ENCODE results near the gene CENPC. TPM values are rescaled to one million over a fixed set of nuclear protein-coding genes. Genes with fewer than 3 reads are reported as not detected.

The CENPC gene
- total RNA-seq, 2 donors from 2014 or later: 12.7 to 17.0 TPM

DNA sequence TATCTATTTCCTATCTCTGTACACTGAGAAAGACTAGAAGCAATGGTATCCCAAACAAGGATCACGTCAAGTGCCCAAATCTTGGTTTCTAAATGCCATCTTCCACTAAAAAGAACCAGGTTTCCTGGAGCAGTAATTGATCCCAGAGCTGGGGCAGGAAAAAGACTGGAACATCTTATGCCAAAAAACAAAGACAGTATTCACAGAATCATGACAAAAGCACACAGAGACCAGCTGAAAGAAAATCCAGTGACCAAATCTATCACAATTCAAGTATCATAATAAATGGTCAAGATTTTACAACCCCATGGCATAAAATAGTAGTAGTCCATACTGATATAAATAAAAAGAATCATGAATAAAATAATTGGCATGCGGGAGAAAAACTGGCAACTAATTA lies 44.9 kb downstream of the CENPC start:
- Histone ChIP-seq H3K27me3 (no peaks in the 10 kb centered on the region), H3K4me1 (no peaks in the 10 kb centered on the region), H3K36me3 (peaks cover 3% of the 10 kb centered on the region), H3K9me3 (no peaks in the 10 kb centered on the region), H3K9ac (ENCODE audit: low read depth in 2 of 2, low read length in 2 of 2) (no peak overlapping the region), H3K27ac (no peak overlapping the region), H3K4me3 (no peak overlapping the region)
- TF ChIP-seq, protein P1, sequence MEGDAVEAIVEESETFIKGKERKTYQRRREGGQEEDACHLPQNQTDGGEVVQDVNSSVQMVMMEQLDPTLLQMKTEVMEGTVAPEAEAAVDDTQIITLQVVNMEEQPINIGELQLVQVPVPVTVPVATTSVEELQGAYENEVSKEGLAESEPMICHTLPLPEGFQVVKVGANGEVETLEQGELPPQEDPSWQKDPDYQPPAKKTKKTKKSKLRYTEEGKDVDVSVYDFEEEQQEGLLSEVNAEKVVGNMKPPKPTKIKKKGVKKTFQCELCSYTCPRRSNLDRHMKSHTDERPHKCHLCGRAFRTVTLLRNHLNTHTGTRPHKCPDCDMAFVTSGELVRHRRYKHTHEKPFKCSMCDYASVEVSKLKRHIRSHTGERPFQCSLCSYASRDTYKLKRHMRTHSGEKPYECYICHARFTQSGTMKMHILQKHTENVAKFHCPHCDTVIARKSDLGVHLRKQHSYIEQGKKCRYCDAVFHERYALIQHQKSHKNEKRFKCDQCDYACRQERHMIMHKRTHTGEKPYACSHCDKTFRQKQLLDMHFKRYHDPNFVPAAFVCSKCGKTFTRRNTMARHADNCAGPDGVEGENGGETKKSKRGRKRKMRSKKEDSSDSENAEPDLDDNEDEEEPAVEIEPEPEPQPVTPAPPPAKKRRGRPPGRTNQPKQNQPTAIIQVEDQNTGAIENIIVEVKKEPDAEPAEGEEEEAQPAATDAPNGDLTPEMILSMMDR (IDR thresholded peaks at IDR 0.05): no peak
- DNase-seq: no peak
- intact Hi-C loops (cut with DNase I): no loop called here

DNA sequence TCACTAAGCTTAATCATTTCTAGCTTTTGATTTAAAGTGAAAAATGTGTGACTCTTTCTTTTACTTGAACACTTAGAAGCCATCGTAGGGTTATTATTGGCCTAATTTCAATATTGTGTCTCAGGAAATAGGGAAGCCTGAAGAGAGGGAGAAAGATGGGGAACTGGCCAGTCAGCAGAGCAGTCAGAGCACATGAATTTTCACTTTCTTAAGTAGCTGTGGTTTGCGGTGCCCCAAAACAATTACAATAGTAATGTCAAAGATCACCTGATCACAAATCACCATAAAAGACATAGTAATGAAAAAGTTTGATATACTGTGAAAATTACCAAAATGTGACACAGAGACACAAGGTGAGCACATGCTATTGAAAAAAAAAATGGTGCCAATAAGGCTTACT lies 45.5 kb downstream of the CENPC start:
- no peak overlapping the region for H3K27ac ChIP-seq
- H3K27me3 ChIP-seq: no peaks in the 10 kb centered on the region
- no peak for DNase-seq
- intact Hi-C loops (cut with DNase I): no loop called here
- TF ChIP-seq, protein P1 (IDR thresholded peaks at IDR 0.05): no peak
- no peak overlapping the region for H3K9ac ChIP-seq (ENCODE audit: low read depth in 2 of 2, low read length in 2 of 2)
- no peaks in the 10 kb centered on the region for H3K4me1 ChIP-seq
- H3K9me3 ChIP-seq: no peaks in the 10 kb centered on the region
- no peak overlapping the region for H3K4me3 ChIP-seq
- H3K36me3 ChIP-seq: no peaks in the 10 kb centered on the region

DNA sequence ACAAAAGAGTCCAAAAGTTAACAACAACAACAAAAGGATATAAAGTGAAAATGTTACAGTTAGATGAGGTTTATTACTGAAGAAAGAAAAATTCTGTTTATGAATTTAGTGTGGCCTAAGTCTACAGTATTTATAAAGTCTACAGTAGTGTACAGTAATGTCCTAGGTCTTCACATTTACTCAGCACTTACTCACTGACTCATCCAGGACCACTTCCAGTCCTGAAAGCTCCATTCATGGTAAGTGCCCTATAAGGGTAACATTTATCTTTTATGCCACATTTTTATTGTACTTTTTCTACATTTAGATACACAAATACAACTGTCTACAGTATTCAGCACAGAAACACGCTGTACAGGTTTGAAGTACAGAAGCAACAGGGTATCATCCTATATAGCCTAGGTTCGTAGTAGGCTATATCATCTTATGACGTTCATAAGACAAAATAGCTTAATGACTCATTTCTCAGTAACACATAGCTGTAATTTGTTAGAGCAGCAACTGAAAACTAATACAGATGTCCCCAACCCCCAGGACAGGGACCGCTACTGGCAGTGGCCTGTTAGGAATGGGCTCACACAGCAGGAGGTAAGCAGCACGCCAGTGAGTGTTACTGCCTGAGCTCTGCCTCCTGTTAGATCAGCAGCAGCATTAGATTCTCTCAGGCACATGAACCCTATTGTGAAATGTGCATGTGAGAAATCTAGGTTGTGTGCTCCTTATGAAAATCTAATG lies 61.3 kb downstream of the CENPC start:
- Histone ChIP-seq H3K9me3 (no peaks in the 10 kb centered on the region), H3K9ac (ENCODE audit: low read depth in 2 of 2, low read length in 2 of 2) (no peak overlapping the region), H3K27ac (no peak overlapping the region), H3K27me3 (no peaks in the 10 kb centered on the region), H3K4me3 (no peak overlapping the region), H3K36me3 (no peaks in the 10 kb centered on the region), H3K4me1 (no peaks in the 10 kb centered on the region)
- DNase-seq: no peak
- TF ChIP-seq, protein P1 (IDR thresholded peaks at IDR 0.05): no peak
- intact Hi-C loops (cut with DNase I): no loop called here

DNA sequence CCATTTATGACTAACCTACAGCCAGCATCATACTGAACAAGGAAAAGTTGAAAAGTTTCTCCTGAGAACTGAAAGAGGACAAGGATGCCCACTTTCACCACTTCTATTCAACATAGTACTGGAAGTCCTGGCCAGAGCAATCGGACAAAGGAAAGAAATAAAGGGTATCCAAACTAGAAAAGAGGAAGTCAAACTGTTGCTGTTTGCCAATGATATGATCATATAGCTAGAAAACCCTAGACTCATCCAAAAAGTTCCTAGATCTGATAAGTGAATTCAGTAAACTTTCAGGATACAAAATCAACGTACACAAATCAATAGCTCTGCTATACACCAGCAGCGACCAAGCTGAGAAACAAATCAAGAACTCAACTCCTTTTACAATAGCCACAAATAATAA lies 64.5 kb downstream of the CENPC start:
- TF ChIP-seq, protein P1 (IDR thresholded peaks at IDR 0.05): no peak
- Histone ChIP-seq H3K9ac (ENCODE audit: low read depth in 2 of 2, low read length in 2 of 2) (no peak overlapping the region), H3K36me3 (no peaks in the 10 kb centered on the region), H3K4me1 (no peaks in the 10 kb centered on the region), H3K9me3 (no peaks in the 10 kb centered on the region), H3K4me3 (no peak overlapping the region), H3K27ac (no peak overlapping the region), H3K27me3 (no peaks in the 10 kb centered on the region)
- intact Hi-C loops (cut with DNase I): no loop called here
- no peak for DNase-seq

DNA sequence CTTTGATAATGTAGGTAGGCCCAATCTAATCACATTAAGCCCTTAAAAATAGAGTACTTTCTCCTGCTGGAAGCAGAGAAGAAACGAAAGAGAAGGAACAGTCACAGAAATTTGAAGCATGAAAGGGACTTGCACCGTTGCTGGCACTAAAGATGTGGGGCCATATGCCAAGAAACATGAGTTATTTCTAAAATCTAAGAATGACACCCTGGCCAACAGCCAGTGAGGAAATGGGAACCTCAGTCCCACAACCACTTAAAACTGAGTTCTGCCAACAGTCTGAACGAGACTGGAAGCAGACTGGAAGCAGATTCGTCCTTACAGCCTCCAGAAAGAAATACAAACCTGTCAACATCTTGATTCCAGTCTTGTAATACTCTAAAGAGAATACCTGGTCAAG lies 70.1 kb downstream of the CENPC start:
- Histone ChIP-seq H3K27me3 (no peaks in the 10 kb centered on the region), H3K4me1 (no peaks in the 10 kb centered on the region), H3K4me3 (no peak overlapping the region), H3K27ac (no peak overlapping the region), H3K9ac (ENCODE audit: low read depth in 2 of 2, low read length in 2 of 2) (no peak overlapping the region), H3K9me3 (no peaks in the 10 kb centered on the region), H3K36me3 (peaks cover 3% of the 10 kb centered on the region)
- no peak for DNase-seq
- intact Hi-C loops (cut with DNase I): no loop called here
- TF ChIP-seq, protein P1 (IDR thresholded peaks at IDR 0.05): no peak
